HG03342 (cell line): ENCODE measurements around the gene EVX2.

Source experiments
- ATAC-seq: cut with Tn5 transposase; IDR thresholded peaks from one replicate; pipeline ENCODE4 v1.9.1; 2021; ENCODE audit warnings: mild to moderate bottlenecking, moderate library complexity; ENCODE audit not compliant: unreplicated experiment

EVX2 gene

DNA sequence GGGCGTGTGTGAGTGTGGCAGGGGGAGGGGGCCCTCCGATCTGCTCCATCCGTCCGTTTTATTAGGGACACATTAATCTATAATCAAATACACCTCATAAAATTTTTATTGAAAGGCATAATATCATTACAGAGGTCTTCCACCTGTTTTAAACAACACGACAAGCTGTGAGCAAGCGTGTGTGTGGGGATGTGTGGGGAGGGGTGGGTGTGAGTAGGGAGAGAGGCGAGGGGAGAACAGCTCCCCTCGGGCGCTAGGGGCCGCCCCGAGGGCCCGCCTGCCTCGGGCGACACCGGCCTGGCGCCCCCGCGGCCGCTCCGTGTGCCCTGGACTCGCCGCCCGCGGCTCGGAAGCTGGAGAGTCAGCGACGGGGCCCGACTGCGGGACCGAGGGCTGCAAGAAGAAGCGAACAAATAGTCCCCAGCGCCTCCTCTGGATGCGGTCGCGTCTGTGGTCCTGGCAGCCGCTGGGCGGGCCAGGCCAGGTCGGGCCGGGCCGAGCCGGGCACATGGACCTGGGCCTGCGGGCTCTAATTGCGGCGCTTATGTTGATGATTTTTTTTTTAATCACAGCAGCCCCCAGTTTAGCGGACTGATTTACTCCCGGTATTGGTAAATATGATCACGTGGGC lies 38.4 kb upstream of the EVX2 start:
- ATAC-seq = no peak

DNA sequence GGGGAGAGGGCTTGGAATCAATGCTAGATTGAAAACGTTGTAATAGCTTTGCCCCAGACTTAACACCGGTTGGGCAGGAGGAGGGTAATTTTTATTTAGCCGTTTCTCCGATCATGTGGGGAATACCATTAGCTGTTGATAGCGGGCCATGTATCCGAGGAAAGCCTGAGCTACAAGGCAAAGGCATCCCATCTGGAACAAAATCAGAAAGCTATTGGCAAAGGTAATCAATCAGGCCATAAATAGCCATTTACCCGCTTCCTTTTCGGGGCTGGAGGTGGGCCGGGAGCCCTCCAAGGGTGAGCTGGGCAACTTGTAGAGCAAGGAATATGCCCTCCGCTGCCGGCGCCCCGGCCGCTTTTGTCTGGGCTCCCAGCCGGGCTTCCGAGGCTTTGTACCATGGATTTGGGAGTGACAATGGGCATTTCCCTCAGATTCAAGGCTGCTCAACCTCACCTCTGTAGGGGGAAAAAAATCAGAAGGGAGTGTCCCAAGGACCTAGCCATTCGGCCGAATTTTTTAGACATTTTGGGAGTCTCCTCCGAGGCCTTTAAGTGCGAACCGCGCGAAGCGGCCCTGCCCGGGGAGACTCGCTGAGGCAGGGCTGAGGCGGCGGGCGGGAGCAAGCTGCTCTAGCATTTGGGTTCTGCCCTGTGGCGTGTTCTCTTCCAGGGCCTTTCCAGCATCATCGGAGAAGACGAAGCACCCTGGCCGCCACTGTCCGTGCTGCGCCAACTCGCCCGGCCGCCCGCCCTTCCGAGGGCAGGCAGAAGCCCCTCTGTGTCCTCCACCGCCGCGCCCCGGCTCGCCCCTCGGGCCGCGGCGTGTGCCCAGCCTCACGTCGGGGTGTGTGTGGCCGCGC lies 37.7 kb upstream of the EVX2 start:
- no peak for ATAC-seq

DNA sequence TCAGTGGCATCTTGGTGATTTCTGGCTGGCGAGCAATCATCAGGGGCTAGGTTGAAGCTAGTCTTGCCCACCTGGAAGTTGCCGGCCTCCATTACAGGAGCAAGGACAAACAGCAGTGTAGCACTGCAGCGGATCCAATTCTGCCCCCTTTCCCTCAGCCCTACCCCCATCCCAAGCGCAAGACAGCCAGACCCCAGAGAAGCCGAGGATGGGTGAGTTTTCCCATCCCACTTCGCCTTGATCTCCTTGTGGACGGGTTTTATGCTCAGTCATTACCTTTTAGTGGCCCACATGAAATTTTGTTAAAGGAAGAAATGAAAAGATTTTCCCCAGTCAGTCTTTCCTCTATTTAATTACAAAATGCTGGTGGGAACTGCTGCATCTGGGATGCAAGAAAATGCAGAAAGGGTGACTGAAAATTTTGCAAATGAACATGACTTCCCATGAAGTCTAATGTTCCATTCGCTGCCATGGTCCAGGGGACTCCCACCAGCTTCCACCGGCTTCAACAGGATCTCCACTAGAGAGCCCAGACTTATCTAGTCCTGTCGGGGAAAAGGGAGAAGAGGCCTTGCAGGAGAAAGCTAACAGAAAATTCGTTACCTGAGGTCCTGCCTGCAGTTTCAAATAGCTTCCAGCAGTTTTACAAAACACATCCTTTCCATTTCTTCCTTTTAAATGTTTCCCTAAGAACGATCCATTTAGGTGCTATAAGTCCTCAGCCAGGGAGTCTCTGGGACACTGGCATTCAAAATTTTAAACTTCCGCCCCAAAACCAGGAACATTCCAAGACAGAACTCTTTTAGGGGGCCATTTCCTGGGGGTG lies 36.8 kb upstream of the EVX2 start:
- no peak for ATAC-seq

DNA sequence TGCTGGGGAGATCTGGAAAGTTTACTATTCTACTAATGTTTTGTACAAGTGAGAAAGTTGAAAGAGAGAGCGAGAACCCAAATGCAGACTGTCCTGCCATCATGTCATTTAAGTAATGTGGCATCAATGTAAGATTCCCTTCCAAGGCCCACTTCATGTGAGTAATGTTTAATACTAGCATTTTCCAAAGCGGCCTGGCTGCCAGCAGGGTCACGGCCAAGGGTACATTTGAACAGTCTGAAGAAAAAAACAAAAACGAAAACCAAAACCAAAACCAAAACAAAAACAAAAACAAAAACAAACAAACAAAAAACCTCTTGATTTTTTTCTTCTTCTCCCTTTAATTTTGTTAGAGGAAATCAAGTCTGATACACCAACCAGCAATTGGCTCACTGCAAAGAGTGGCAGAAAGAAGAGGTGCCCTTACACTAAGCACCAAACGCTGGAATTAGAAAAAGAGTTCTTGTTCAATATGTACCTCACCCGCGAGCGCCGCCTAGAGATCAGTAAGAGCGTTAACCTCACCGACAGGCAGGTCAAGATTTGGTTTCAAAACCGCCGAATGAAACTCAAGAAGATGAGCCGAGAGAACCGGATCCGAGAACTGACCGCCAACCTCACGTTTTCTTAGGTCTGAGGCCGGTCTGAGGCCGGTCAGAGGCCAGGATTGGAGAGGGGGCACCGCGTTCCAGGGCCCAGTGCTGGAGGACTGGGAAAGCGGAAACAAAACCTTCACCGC lies 35.0 kb upstream of the EVX2 start:
- no peak for ATAC-seq

DNA sequence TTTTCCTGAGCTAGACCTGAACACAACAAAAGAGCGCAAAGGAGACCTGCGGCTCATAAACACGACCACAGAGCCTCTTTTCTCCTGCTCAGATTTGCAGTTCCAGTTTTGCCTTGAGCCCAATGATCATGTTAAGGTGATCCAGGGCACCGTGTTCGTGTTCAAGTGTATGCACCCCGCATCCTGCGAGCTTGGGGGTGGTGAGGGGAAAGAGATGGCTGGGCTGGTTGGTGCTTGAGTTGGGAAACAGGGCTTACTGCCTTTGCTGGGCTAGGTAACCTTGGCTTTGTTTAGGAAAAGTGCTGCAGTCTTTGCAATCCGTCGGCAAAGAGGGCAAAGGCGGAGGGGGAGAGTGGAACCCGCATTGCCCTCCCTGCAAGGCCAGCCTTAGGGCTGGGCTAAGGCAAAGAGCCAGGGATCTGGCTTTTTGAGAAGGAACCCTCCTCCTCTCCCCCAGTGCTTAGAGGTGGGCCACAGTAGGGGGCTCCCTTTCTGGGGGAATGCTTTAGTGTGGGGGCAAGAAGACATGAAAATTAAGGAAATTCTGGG lies 34.1 kb upstream of the EVX2 start:
- no peak for ATAC-seq

DNA sequence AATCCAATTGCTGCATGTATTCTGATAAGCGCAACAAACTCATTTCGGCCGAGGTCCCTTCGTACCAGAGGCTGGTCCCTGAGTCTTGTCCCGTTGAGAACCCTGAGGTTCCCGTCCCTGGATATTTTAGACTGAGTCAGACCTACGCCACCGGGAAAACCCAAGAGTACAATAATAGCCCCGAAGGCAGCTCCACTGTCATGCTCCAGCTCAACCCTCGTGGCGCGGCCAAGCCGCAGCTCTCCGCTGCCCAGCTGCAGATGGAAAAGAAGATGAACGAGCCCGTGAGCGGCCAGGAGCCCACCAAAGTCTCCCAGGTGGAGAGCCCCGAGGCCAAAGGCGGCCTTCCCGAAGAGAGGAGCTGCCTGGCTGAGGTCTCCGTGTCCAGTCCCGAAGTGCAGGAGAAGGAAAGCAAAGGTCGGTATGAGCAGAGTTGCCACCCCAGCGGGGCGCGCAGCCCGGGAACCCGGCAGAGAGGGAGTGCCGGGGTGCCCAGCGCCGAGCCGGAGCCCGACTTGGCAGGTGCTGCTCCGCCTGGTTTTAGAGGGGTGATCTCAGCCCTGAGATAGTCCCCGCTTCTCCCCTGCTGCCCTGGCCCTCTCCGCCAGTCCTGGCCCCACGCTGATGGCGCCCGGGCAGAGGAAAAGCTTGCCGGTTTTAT lies 33.5 kb upstream of the EVX2 start:
- no peak for ATAC-seq

DNA sequence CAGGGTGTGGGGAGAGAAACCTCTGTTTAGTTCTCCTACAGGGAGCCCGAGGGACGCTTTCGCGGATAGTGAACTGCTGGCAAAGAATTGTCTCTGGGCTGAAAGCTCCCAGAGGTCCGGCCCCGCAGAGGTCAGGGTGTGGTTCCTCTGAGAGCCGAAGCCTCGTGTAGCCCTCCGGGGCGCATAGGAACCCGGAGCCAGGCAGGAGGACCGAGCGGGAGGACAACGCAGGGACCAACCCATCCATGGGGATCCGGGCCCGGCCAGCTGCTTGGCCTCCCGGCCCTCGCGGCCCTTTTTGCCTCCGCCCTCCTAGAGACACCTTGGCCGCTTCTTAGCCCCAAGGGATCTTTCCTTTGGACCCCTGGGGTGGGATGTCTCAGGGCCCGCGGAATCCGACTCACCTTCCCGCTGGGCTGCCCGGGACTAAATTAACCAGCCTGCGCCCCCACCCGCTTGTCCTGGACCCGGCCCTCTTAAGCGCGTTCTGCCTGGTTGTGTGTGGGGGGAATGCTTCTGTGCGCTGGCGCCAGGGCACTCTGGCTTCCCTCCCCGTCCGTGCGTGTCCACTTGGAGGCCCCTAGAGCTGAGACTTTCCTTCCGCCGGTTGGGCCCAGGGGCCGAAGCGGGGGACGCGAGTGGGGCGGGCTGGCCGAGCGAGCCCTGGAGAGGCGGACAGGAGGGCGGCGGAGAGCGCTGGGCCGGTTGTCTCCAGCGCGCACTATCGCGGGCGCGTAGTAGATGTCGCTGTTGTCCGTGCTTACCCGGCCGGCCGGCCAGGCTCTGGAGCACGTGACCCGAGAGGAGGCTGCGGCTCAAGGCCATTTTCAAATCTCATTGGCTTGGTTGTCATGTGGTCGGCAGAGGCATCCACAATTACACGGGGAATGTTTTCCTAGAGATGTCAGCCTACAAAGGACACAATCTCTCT lies 32.4 kb upstream of the EVX2 start, which contains the start of gene HOXD10:
HOXD10 (plus strand) TSS at position 896 of the 931 bp plus-strand sequence. CDS start 56 bp downstream, outside the sequence.
- ATAC-seq = no peak

DNA sequence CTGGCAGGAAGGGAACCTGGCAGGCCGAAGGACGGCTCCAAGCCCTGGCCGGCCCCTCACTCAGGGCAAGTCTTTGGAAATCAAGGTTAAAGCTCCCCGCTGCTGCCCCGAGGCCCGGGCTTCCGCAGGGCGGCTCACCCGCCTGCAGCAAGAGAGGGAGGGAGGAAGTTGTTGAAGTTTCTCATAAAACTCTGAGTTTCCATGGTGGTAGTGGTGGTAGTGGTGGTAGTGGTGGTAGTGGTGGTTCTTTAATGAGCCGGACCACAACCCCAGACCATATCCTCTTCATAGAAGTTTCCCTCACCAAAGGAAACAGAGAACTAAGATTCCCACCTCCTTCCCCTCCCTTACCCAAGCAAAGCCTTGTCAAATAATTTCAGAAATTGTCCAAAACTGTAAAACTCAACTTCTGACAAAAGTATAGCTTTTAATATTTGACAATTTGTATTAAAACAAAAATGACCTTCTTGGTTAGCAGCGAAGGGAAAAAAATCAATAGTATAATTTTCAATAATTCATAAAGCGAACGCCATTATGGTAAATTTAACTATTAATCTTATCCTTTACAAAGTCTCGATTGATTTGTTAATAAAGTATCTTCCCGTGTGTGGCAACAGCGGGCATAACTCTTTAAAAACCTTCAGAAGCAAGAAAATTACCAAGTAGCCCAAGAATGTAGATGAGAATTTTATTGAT lies 31.3 kb upstream of the EVX2 start:
- ATAC-seq = no peak

DNA sequence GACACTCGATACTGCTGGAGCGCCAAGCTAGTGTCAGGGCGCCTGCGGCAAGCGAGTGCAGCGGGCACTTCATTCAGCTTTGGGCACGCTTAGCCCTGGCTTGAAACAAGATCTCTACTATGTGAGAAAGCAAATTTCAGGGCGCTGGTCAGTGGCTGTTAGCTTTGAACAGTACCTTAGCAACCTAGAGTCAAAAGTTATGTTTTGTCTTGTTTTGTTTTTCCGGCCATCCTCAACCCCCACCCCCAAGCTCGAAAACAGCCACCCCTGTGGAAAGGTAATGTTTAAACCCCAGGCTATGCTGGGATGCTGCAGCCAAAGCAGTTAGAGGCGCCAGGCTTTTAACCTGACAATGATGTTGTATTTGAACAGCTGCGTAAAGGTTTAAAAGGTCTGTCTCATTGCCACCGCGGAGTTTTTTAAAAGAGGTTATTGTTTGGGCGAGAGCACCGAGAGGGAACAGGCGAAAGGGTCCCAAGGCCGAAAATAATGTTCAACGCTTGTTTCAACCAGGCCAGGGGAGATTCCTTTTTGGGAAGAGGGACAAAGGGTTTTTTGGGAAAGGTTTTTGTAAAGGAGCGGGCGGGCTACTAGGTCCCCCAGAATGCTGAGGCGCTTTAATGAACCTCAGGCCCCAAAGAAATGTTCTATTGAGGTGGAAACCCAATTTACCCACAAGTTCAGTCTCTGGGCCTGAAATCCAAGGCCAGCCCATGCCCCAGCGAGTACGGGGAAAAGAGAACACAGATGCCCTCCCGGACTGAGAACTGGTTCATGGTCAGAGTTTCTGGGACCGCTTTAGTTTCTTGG lies 30.6 kb upstream of the EVX2 start:
- ATAC-seq = no peak

DNA sequence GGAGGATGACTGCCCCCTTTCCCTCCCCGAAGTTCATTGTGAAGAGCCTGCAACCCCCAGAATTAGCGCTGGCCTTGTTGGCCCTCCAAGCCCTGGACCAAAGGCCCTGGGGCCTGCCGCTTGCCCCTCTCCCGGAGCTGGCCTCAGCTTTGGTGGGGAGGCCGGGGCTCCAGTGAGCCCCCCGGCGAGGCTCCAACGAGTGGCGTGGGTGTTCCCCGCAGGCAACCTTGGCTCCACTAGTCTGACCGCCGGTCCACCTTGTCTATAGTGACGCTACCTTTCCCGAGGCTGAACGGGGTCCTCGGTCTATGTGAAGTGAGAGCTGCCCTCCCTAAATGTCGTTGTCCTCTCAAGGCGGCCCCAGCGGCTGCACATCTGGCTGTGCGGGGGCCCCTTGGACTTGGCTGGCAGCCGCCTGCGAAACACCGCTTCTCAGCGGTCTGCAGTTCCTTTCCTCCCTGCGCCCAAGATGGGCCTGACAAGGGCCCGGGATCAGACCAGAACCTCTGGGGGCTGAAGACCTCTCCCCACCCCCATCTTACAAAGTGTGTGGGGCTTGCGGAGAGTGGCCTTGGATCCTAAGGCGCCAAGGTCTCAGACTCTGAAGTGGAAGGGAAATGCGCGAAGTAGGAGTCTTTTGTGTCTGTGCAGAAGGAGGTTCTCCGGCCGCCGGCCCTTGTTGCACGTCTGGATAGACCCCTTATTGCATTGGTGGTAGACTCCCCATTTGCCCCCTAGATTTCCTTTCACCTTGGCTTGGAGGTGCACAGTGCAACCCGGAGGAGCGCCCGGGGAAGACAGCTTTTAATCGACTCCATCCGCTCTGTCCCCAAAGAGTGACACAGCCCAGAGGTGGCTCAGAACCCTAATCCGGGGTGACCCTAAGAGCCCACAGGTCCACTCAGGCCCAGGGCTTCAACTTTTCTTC lies 28.9 kb upstream of the EVX2 start:
- ATAC-seq = no peak

DNA sequence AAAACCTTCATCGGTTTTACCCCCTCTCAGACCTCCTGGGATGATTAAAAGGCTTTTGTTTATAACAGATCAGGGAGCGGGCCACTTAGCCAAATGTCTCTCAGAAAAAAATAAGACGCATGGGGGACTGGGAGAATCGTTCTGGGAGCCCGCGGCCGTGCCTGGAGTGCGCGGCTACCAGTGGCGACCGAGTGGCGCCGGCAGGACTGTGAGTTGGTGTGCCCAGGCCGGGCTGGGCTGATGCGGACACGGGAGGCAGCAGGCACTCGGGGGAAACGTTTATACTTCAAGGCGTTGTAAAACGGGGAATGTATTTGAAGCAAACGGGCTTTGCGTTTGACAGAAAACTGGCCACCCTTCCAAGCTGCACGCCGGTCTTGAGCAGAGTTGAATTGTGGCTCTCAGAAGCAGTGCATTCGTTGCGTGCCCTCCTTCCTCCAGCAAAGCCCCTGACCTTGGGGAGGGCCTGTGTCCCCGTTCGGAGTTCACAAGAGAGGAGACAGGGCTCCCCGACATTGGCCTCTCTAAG lies 28.1 kb upstream of the EVX2 start:
- no peak for ATAC-seq

DNA sequence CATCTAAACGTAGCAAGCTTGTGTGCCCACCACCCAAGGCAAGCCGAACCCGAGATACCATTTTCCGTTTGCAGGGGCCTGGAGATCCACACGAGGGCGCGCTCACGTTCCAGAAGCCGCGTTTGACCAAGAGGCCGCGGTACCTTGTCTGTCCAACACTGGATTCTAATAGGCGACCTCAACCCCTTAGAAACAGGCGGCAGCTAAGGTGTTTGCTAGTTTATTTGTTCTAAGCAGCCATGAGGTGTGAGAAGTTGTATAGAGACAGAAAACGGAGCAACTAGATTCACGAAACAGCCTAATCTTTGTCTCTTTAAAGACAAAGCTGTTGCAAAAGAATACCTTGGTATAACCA lies 27.5 kb upstream of the EVX2 start:
- no peak for ATAC-seq

DNA sequence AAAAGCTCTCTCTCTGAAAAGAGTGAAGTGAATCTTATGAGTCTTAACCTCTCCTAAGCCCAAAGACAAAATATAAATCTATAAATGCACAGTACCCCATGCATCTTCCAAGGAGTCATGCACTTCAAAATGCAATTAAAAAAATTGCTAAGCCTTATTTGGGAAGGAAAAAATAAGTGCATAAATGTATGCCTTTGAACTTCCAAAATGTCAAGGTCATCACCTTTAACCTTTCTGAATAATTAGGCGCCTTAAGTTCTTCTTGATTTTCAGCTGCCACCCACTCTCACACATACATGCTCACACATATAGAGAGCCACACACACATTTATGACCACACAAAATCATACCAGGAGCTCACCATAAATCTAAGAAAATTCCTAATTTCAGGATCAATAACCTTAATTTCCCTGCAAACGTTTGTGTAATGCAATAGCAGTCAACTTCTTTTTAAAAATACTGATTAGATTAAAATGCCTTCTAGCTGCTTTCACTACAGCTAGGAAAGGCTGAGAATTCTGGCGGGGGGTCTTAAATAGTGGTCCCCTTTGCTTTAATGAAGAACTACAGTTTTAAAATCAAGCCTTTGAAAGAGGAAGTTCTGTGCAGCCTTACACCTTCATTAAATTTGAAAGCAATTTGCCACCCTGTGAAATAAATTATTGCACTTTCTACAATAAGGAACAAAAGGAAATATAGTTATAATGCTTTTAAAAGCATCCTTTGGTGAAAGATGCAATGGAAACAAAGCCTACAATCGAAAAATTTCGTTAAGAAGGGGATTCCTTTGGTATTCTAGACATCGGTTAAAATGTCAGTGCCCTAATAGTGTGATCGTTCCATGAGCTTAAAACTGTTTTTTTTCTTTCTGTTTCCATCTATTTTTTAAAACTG lies 26.9 kb upstream of the EVX2 start:
- ATAC-seq = no peak

DNA sequence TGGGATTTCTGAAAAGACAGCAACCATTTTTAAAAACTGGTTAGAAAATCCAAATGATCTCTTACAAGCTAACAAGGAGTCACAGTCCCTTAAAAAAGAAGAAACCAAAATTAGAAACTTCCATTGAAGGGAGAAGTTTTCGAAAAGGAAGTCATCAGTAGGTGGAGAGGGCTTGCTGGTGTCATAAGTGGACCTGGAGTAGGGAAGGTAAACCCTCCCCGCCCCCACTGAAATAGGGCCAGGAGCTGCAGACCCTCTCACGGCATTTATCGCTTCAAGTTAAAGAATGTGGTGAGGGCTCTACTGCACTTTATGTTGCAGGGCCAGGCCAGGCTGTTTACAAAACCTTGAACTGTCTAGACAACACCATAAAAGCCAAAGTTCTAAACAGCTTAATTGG lies 26.2 kb upstream of the EVX2 start:
- no peak for ATAC-seq

DNA sequence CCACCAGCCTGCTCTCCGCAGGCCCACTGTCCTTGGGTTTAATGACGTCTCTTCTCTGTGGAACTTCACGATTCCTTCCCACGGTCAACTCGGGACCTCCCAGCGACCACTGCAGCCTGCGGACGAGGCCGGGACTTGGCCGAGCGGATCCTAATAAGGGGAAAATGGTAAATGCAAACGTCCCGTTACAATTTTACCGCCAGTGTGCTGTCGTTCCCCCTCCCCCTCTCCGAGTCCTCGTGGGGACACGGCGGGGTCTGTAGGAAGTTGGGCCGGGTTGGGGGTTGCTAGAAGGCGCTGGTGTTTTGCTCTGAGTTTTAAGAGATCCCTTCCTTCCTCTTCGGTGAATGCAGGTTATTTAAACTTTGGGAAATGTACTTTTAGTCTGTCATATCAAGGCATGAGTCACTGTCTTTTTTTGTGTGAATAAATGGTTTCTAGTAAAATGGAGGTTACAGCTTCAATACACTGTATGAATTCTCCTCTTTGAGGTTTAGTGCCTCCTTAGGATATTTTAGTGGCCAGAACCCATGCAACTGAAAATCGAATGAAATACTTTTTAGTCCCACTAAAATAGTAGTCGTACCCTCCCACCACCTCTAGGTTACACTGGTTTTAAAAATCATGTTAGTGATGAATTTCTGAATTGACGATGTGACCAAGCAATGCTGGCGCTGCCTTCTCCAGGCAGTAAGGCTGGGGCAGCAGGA lies 25.6 kb upstream of the EVX2 start:
- ATAC-seq = no peak
